Brain microvascular endothelial cell (primary cell): ENCODE data around the gene ZNF506.

ENCODE experiments used
- DNase-seq: peaks from one replicate; pipeline ENCODE4 v3.0.0-alpha.2; 2020
- H3K27ac ChIP-seq: fragments of 250-450 bp; sonication (Bioruptor Pico); 2 replicates; pipeline ENCODE4 v1.5.1; 2020; ENCODE audit warnings: mild to moderate bottlenecking, moderate library complexity
- H3K27me3 ChIP-seq: fragments of 250-450 bp; sonication (Bioruptor Pico); replicated peaks from 2 replicates; pipeline ENCODE4 v1.5.1; 2020; ENCODE audit warnings: mild to moderate bottlenecking
- H3K36me3 ChIP-seq: fragments of 250-450 bp; sonication (Bioruptor Pico); replicated peaks from 2 replicates; pipeline ENCODE4 v1.5.1; 2020; ENCODE audit warnings: mild to moderate bottlenecking
- H3K4me3 ChIP-seq: 2 replicates; pipeline ENCODE4 v1.5.1; 2011; ENCODE audit warnings: low read depth, mild to moderate bottlenecking, control low read depth, low read length, moderate library complexity
- CTCF ChIP-seq: IDR thresholded peaks from 2 replicates; pipeline ENCODE4 v1.5.1; 2011; ENCODE audit warnings: low read depth, mild to moderate bottlenecking, moderate library complexity, low read length, control low read depth, inconsistent platforms; ENCODE audit errors: missing control alignments
- in situ Hi-C: cut with HindIII; loops from 2 replicates; pipeline ENCODE4 v1.10.0; 2017; ENCODE audit warnings: low sequenced_read_pairs, low pct_ligation_motif_present

The ZNF506 gene

GRCh38 chr19:19750842-19751790 lies 70.4 kb downstream of the ZNF506 start:
- in situ Hi-C loops: no loop called here
- H3K4me3 ChIP-seq: no peak overlapping the region
- H3K27ac ChIP-seq: no peak overlapping the region
- no peak for DNase-seq
- H3K36me3 ChIP-seq: no peaks in the 10 kb centered on the region
- no peaks in the 10 kb centered on the region for H3K27me3 ChIP-seq
- TF ChIP-seq CTCF: no peak

GRCh38 chr19:19749908-19750841 lies 71.4 kb downstream of the ZNF506 start:
- H3K27ac ChIP-seq: no peak overlapping the region
- no peak for TF ChIP-seq CTCF
- in situ Hi-C loops: no loop called here
- no peak for DNase-seq
- H3K27me3 ChIP-seq: no peaks in the 10 kb centered on the region
- no peak overlapping the region for H3K4me3 ChIP-seq
- H3K36me3 ChIP-seq: no peaks in the 10 kb centered on the region

- no peaks in the 10 kb centered on the region for H3K27me3 ChIP-seq
- no peak for TF ChIP-seq CTCF
- no peak overlapping the region for H3K4me3 ChIP-seq
- no peaks in the 10 kb centered on the region for H3K36me3 ChIP-seq
- H3K27ac ChIP-seq: no peak overlapping the region
- DNase-seq: no peak
- in situ Hi-C loops: no loop called here
Measured at GRCh38 chr19:19749117-19749907, 72.2 kb downstream of the ZNF506 start.

GRCh38 chr19:19748249-19748938 lies 73.2 kb downstream of the ZNF506 start:
- H3K36me3 ChIP-seq: no peaks in the 10 kb centered on the region
- DNase-seq: no peak
- no peaks in the 10 kb centered on the region for H3K27me3 ChIP-seq
- TF ChIP-seq CTCF: no peak
- H3K4me3 ChIP-seq: no peak overlapping the region
- in situ Hi-C loops: no loop called here
- no peak overlapping the region for H3K27ac ChIP-seq
